Coronary artery (tissue), 2 donors: ENCODE data around the gene DPP9.
A peak's percentile ranks its signal among the peaks of the same experiment; 100 is the strongest.

Experiments
- DNase-seq: peaks from one replicate; pipeline ENCODE4 v3.0.0-alpha.2; 2017; ENCODE audit warnings: low spot score
- H3K27ac ChIP-seq, 2 donors: fragments of 200-600 bp; sonication (generic); one replicate each; pipeline ENCODE4 v1.5.1; 2016 to 2019
- H3K4me3 ChIP-seq: fragments of 200-600 bp; sonication (generic); 2 replicates; pipeline ENCODE4 v1.5.1; 2016; ENCODE audit warnings: mild to moderate bottlenecking, moderate library complexity
- TF ChIP-seq, protein P1 (sequence below): fragments of 200-600 bp; sonication (generic); IDR thresholded peaks from one replicate; pipeline ENCODE4 v1.5.1; 2019; ENCODE audit warnings: antibody characterized with exemption

Gene DPP9

DNA sequence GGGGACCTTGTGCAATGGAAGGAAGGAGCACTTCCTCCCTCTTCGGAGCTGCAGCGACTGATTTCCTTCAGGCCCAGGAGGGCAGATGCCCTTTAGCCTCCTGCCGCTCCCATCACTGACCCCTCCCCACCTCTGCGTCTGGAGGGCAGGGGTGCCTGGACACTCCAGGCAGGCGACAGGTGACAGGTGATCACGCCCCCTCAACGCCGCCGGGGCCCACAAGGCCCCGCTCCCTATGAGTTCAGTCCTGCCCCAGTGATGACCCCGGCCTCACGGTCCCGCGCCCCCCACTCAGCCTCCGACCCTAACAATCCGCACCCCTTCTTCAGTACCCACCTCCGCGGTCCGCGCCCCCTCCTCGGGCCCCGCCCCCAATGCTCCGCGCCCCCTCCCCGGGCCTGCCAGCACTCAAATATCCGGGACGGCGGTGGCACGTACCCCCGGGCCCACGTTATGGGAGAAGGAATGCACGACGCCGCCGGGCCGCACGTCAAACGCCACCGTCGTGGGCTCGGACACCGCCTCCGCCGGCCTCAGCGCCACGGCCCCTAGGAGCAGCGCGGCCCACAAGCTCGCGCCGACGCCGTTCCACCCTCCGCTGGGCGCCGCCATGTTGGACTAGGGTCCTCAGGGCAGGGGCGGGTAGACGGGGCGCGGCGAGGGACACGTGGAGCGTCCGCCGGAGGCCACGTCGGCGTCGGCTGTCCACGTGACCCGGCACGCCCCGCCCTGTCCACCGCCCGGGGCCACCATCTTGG lies 53.7 kb downstream of the DPP9 start, which contains the start of gene MYDGF:
Gene MYDGF (minus strand): TSS at position 620 of the 758 bp plus-strand sequence. CDS start 8 bp downstream, at position 612.
- DNase-seq = peak; percentile 92
- TF ChIP-seq, protein P1, sequence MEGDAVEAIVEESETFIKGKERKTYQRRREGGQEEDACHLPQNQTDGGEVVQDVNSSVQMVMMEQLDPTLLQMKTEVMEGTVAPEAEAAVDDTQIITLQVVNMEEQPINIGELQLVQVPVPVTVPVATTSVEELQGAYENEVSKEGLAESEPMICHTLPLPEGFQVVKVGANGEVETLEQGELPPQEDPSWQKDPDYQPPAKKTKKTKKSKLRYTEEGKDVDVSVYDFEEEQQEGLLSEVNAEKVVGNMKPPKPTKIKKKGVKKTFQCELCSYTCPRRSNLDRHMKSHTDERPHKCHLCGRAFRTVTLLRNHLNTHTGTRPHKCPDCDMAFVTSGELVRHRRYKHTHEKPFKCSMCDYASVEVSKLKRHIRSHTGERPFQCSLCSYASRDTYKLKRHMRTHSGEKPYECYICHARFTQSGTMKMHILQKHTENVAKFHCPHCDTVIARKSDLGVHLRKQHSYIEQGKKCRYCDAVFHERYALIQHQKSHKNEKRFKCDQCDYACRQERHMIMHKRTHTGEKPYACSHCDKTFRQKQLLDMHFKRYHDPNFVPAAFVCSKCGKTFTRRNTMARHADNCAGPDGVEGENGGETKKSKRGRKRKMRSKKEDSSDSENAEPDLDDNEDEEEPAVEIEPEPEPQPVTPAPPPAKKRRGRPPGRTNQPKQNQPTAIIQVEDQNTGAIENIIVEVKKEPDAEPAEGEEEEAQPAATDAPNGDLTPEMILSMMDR = no peak
- H3K27ac ChIP-seq = peak within 1 kb of the TSS; percentile 78 to 79
- H3K4me3 ChIP-seq = peak within 1 kb of the TSS; percentile 90

DNA sequence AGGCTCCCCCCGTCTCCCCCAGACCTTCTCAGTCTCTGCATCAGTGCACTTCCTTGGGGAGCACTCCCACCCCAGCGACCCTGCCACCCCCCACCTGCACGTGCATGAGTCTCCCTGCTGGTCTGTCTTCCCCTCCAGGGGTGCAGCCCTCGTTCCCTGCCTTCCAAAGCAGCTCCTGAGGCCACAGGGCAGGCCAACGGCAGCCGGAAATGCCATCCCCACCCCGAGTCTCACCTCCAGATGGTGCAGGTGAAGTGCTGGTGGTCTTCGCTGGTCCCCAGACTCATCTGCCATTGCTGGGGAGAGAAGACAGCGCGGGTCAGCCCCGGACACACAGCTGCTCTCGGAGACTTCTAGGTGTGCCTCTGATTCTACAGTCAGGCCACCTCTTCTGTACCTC lies 59.0 kb downstream of the DPP9 start:
- TF ChIP-seq, protein P1 = no peak
- DNase-seq = no peak
- Histone ChIP-seq H3K27ac (no peak overlapping the region), H3K4me3 (no peak overlapping the region)

DNA sequence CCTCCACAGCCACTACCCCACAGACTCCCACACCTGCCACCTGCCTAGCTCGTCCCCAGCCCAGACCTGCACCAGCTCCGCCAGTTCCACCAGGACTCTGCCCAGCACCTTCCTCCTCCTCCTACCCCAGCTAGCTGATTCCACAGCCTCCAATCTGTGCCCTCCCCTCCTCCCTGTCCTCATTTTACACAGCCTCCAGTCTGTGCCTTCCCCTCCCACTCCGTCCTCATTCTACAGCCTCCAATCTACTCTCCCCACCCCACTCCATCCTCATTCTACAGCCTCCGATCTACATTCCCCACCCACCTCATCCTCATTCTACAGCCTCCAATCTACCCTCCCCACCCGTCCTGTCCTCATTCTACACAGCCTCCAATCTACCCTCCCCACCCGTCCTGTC lies 60.8 kb downstream of the DPP9 start:
- no peak overlapping the region for H3K4me3 ChIP-seq
- TF ChIP-seq, protein P1 = no peak
- H3K27ac ChIP-seq = no peak overlapping the region
- no peak for DNase-seq

DNA sequence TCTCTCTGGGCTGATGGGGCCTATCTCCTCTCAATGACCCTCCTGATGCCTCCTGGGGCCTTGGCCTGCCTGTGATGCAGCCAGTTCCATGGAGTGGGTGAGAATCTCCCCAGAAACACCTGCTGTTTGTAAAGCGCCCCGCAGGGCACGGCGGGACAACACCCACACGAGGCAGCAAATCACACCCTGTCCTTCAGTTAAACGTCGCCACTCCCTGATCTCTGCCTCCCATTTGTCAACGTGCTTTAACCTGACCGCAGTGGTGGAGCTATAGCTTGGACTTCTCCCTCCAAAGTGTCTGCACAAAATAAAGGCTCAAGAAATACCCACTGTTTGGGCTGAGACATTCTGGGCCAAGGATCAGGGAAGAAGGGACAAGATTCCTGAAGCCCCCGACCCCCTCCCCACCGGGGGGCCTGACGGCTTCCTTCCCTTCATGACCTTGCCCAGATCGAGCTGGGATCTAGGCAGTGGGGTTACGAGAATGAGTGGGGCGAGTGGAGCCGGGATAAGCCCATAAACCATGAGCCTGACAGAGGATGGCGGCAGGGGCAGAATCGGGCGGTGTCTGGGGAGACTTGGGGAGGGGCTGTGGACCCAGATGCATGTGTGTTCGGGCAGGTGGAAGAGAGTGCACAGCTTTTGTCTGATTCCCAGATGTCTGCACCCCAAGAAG lies 61.5 kb downstream of the DPP9 start:
- DNase-seq = no peak
- Histone ChIP-seq H3K4me3 (no peak overlapping the region), H3K27ac (no peak overlapping the region)
- TF ChIP-seq, protein P1 = no peak

DNA sequence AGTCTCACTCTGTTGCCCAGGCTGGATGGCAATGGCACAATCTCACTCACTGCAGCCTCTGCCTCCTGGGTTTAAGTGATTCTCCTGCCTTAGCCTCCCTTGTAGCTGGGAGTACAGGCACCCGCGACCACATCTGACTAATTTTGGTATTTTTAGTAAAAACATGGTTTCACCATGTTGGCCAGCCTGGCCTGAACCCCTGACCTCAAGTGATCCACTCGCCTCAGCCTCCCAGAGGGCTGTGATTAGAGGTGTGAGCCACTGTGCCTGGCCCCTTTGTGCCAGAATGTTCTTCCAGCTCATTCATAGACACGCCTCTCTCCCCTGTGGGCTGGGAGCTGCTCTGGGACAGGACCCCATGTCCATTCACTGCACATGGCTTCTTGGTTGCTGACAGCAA lies 62.6 kb downstream of the DPP9 start:
- DNase-seq = no peak
- no peak overlapping the region for H3K4me3 ChIP-seq
- H3K27ac ChIP-seq = no peak overlapping the region
- TF ChIP-seq, protein P1 = no peak

DNA sequence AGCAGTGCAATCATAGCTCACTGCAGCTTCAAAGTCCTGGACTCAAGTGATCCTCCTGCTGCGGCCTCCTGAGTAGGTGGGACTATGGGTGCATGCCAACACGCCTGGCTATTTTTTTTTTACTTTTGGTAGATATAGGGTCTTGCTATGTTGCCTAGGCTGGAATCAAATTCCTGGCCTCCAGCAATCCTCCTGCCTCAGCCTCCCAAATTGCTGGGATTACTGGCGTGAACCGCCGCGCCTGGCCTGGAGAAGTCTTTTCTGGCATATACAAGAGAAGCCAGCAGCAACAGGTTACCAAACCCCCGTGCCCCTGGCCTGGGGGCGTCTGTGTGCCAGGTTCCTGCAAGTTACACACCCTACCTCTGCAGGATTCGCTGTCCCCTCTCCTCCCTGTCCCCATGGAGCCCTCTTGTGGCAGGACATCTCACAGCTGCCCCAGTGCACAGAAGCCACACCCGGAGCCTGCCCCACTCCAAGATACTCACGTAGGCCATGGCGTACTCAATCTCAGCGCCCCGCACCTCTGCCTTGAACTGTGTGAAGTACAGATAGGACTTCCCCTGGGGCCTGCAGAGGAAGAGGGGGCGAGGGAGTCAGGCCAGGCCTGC lies 63.4 kb downstream of the DPP9 start:
- Histone ChIP-seq H3K4me3 (no peak overlapping the region), H3K27ac (no peak overlapping the region)
- no peak for DNase-seq
- TF ChIP-seq, protein P1 = no peak
